ENCODE data around the gene STUM.

Gene STUM

DNA sequence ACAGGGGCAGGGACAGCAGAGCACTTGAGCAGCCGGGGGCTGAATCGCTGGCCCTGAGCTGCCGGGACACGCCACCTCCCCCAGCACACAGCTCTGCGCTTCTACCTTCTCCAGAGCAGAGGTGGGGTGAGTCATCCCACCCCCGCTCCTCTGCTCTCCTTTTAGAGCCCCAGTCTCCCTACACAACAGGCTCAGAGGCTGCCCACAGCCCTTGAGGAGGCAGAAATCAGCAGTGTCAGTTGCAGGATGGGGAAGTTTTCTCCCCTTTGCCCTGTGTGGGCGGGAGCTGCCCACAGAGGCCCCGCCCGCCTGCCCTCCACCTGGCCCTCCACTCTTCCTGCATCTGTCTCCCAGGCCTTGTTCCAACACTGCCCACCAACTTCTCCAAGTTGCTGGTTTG is 94.6 kb downstream of the STUM start:
- peak; percentile 37 for DNase-seq

DNA sequence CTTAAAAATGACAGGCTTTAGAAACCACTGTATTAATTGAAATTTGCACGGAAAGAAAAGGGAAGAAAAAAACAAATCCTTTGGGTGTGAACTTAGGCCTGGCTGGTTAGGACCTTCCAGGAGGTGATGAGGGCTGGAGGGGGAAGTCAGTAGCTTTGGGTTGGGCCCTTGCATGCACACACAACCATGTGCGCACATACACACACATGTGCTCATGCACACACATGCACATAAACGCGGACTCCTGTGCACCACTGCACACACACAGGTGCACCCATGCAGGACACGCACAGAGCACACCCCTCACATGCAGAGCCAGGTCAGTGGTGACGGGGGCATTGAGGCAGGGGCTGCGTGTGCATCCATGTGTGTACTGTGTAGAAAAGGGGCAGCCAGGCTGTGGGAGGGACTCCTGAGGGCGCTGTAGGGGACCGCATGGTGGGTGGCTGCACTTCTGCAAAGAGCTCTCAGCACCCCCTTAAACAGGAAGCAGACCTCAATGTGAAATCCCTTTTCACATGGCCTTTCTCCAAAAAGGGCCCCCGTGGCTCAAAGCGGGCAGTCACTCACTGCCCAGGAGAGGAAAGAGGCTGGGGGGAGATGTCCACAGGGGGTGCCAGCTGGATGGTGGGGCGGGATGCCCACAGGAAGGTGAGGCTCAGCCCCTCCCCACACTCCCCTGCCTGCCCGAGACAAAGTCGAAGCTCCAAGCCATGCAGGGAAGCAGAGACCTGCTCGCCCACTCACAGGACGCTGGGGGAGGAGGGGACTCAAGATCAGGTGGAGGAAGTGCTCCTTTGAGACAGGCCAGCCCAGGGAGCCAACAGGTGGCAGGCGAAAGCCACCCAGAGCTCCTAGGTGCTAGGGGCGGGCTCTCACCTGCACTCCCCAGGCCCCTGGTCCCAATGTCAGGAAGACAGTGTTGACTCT is 95.3 kb downstream of the STUM start:
- DNase-seq, result peak; percentile 42

DNA sequence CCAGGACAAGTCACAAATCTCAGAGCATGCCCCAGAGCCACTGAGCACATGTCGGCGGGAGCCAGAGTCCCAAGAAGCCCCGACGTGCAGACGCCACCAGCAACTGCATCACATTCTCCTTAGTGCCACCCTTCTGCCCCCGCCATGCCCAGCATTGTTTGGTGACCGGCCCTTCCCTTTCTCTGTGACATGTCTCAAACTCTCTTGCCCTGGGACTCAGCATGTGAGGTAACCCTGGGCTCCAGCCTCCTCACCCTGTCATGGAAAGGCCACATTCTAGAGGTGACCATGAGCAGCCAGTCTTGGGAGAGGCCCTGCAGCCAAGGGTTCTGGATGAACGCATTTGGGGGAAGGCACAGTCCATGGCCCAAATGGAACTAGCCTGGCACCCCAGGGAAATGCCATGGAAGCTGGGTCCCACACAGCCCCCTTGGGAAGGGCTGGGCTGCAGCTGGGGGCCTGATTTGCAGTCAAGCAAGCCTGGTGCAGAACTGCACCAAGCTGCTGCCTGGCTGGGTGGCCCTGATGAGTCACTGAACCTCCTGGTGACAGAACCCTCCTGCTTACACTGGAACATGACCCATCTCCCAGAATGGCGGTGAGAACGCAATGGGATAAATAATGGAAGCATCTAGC is 96.1 kb downstream of the STUM start:
- DNase-seq, result no peak

DNA sequence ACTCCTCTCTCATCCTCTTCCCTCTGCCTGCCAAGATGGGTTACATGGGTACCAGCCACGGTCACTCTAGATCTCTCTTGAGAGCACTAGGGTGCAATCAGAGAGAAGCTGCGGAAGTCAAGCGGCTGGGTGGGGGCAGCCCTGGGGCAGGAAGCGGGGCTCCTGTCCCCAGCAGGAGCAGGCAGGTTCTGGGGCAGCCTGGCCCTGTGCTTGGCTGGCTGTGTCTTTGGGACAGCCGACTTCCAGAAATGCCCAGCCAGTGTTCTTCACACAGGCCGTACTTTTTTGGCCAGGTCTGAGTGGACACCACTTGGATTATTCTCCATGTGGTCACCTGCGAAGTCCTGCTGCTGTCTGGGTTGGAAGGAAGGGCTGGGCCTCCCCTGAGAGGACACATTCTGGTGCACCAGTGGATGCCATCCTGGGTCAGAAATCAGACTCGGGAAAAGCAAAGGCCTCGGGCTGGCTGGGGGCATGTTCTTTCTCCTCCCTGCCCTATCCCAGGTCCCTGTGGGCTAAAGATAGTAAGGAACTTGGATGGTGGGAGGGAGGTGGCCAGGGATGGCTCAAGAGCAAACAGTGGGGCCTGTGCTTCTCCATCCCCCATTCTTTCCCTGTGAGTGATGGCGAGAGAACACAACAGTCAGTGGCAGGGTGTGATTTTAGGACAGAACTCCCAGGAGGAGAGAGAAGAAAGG is 96.9 kb downstream of the STUM start:
- DNase-seq, result no peak

DNA sequence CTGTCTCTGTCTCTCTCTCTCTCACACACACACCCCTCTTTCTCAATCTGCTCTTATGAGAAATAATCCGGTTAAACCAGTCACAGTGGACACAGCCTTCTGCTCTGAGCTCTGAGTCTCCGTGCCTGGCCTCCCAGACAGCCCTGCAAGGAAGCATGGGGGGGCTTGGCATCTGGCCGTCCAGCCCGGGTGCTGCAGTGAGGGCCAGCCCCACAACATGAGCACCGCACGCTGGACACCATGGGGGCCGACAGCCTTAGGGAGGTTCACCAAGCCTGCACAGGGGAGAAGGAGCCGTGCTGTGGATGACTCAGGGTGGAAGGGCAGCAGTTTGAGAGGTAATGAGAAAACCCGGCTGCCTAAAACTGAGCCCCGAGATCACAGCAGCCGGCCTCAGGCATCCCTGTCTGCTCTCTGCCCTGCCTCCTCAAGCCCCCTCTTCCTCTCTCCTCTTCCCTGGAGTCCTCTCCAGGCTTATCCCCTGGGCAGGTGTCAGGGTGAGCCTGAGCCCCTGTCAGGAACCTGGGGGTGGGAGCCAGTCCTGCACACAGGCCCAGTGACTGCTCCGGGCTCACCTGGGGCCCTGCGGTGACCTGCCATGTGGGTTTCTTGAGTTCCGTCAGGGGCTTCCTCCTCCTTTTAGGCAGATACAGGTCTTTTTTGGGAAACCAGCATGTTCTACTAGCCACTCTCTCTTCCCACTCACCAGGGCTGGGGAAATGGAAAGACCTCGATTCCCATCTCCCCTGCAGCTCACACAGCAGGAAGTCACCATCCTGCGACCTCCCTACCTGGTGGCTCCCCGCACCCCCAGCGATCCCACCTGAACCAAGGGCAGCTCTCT is 97.7 kb downstream of the STUM start:
- no peak for DNase-seq

DNA sequence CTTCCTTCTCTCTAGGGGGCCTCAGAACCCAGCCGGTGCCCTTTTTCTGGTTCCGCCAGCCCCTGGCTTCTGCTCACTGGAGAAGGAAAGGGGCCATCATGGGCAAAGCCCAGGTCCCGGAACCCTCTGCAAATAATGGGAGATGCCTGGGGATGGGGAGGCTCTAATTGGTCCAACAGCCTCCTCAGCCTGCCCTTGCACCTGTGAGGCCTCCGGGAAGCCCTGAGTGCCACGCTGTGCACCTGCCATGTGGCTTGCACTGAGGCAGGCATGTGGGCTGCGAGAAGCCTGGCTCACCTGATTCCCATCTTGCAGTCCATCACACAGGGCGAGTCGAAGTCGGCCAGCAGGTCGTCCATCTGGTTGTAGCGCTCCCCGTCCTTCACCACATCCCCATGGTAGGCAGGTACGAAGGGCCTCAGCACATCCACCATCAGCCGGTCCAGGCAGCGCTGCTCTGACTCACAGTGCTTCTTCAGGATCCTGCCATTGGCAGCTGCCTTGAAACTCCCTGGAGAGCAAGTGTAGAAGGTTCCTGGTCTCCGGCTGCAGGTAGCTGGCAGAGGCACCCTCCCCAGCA is 98.4 kb downstream of the STUM start:
- no peak for DNase-seq

DNA sequence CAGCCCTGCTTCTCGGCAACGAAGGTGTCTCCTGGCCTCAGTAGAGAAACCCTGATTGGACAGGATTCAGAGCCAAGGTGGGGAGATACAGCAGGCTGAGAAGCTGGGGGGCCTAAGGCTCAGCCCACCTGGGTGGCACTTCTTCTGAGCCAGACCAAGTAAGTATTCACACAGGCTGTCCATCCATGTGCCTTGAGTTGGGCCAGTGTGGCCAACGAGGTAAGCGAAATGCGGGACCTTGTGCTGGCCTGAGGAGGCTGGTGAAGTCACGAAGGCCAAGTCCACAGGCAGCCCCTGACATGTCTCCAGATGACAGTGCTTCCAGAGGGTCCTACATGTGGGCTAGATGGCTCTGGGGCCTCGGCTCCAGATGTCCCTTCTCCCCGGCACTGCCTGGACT is 99.2 kb downstream of the STUM start:
- DNase-seq, result no peak

DNA sequence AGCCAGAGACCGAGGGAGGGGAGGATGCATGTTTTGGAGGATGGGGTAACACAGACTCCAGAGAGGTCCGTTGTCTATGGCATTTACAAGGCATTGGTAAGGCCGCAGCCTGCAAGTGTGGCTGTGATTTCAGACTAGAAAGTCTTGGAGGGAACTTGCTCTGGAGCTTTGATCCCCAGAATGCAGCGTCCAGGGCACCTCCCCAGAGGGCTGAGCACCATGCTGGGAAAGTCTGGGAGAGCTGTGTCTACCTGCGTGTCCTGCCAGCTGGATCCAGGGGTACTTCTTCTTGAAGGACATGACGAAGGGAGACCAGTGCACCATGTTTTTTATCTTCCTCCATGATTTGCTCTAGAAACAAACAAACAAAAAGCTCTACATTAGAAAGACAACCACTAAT is 99.9 kb downstream of the STUM start:
- DNase-seq, result no peak

DNA sequence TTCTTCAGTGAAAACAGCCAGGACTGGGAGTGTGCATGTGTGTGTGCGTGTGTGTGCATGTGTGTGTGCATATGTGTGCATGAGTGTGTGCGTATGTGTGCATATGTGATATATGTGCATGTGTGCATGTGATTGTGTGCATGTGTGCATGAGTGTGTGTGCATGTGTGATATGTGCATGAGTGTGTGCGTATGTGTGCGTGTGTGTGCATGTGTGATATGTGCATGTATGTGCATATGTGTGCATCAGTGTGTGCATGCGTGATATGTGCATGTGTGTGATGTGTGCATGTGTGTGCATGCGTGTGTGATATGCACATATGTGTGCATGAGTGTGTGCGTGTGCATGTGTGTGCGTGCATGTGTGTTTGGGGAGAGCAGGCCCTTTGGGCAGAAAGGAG is 100.7 kb downstream of the STUM start:
- no peak for DNase-seq

DNA sequence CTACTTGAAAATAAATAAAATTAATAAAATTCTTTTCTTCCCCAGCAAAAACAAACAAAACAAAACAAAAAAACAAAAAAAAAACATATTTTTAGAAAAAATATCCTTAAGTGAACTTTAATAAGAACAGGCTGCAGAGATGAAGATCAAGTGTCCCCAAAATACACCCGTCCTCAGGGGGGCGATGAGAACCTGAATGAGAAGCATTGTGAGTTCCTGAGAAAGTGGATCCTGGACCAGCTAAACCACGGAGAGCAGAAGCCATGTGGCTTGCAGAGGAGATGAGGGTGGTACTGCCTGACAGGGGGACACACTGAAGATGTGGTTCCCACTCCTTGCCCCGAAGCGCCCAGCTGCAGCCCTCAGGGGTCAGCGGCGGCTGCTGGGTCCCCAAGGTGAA is 101.2 kb downstream of the STUM start:
- peak; percentile 51 for DNase-seq

DNA sequence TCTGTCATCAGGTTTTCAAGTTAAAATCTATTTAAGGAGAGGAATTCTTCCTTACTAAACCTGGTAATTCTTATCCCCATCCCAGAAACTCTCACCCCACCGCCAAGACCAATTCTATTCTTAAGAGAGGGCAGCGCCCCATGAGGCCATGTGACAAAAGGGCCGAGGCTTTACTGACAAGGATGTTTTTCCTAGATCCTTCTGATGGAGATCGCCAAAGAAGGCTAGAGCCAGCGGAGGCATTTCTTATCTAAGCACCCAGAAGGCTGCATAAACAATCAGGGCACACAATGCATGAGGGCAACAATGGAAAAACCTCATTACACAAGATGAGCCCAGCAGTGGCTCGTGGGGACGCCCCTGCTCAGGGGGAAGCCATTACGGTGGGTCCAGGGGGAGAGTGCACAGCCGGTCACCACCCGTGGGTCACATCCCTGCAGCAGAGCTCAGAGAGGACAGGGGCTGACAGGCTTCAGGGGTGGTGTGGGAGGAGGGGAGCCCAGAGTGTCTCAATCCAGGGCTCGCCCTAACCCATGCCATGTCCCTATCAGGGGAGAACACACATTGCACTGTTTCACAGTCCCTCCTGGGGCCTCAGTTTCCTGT is 101.8 kb downstream of the STUM start:
- no peak for DNase-seq

DNA sequence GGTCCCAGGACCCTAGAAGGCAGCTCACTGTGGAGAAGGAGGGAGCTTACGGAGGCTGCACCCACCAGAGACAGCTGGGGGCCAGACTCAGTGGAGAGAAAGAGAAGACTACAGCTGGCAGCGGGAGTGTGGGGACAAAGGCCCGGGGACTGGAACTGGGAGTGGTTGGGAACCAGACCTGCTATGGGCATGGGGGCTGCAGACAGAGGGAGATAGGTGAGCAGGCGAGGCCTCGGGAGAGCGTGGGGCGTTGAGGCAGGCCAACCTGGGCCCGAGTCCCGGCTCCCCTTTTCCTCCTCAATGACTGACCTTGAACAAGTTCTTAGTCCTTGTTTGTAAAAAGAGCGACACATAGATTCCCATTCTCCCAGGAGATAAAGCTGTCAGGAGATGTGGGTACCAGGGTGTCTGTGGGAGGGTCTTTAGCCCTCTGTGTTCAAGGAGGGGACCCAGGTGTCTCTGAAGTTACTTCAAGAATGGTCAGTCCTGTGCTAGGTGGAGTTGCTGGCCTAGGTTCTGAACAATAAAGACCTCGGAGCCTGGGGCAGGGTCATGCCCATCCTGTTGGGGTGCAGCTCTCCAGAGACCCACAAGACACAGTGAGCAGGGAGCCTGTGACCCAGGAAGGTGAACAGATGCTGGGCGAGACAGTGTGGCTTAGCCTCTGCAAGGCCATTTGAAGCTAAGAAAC is 102.6 kb downstream of the STUM start:
- no peak for DNase-seq

DNA sequence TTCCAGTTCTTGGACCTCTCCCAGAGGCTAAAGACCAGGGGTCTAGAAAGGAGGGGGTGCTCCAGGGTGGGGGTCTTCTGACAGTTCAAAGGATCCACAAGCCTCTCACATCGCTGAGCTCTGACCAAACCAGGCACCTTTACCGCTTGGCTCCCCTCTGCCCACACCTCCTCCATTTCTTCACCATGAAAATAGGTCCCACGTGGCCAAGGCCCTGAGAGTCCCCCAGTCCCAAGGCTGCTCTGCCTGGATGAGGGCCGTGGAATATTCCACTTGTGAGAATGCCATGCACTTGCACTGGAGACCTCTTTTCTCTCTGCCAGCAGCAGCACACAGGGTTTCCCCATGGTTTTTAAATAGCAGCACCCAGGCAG is 103.2 kb downstream of the STUM start:
- no peak for DNase-seq

DNA sequence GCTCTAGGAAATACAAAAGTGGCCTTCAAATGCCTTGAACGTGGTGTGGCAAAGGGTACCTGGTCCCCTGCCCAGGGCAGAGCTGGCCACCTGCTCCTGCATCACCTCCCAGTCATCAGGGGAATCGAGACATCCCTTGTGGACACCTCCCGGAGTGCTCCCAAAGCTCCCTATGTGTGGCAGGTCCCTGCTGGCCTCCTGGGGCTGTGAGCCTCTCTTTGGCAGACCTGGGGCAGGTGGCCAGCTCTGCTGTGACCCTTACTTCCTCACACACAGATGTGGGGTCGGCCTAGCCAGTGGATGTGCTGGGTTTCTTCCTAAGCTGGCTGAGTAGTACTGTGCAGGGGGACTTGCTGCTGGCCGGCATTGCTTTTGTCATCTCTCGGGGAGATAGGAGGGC is 104.0 kb downstream of the STUM start:
- no peak for DNase-seq

DNA sequence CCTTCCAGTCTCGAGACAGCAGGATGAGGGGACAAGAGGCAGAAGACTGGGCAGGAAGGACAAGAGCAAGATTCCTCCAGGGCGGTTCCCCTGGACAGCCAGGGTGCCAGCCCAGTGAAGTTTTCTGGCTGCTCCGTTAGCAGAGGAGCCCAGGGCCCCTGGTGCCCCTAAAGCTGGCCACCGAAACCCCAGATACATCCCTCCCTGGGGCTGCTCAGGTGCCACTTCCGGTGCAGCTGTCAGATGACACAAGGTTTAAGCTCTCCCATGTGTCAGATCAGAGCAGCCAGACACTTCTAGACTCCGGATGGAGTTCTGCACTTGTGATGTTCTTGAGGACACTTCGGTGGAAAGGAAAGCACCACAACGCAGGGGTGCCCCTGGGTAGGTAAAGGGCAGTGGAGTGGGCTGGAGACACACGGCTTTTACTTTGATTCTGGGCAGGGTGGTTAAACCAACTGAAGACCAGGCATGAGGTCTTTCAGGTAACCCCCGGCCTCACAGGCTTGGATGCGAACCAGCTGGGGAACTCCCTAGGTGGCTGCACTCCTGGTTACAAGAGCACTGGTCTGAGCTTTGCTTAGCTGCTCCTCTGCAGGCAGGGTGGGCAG is 104.9 kb downstream of the STUM start:
- DNase-seq, result peak; percentile 79

DNA sequence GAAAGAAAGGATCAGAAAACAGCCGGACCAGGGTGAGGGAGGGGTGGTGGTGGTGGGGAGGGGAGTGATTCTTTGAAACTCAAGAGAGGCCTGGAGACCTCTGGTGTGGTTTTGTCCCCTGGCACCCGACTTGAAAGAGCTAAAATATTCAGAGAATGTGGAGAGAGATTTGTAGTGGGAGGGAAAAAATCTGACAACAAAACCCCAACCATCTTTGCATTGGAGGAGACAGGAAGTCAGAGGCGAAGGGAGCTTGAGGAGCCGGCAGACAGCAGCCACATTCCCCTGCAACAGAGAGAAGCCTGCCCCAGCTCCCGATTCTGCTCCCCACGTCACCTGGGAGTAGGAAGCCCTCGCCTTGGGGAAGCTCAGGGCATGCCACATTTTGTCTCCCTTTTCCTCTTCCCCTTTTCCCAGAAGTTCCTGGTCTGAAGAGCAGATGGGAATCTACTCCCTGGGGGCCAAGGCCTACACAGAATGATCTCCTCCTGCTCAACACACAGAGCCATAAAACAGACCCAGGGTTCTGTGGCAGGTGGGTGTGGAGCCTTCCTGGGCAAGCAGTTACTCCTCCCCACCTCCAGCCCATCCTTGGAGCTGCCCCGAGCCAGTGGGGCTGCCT is 105.6 kb downstream of the STUM start:
- no peak for DNase-seq

DNA sequence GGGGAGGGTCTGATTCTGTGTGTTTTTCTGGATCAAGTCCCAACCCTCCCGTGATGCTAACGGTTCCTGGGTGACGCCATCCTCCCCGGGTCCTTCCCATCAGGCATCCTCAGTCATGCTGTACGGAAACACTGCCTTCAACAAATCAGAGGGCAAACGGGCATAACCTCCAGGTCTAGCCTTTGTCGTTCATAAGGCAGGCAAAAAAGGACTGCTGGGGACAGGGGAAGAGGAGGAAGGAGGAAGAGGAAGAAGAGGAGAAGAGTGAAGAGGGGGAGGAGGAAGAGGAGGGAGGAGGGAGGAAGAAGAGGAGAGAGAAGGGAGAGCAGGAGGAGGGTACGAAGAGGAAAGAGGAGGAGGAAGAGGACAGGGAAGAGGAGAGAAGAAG is 106.1 kb downstream of the STUM start:
- no peak for DNase-seq

DNA sequence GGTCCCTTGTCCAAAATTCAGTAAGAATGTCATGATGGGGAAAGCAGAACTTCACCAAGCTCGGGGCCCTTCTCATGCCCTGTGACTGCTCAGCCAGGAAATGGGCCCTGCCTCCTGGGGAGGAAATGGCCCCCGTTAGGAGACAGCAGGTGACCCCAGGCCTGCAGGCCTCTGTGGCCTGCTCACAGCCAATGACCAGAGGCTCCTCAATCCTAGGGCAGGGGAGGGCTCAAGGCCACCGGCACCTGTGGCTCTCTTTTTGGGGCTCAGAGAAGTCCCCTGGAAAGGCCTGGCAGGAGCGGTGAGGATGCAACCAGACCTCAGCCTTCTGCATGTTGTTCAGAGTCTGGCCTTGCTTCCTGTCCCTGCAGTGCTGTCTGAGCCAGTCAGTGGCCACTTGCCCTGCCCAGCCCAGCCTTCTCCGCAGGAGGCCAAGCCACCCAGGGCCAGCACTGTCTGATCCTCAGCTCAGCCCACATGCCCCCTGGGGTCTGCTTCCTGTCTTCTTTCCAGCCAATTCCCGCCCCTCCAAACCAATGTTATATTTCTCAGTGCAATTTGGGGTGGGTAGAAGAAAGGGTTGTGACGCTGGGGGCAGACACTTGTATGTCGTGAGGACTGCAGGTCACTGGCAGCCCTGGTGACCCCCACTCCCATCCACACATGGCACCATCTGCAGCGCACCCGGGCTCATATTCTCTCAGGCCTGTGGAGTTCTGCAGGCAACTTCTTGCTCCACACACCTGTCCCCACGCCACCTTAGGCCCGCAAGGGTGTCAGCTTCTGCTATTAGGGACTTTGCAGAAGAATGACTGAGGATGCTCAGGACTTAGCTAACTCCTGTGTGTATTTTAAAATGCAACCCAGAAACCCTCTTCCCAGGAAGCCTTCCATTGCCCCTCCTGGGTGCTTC is 106.9 kb downstream of the STUM start:
- no peak for DNase-seq

DNA sequence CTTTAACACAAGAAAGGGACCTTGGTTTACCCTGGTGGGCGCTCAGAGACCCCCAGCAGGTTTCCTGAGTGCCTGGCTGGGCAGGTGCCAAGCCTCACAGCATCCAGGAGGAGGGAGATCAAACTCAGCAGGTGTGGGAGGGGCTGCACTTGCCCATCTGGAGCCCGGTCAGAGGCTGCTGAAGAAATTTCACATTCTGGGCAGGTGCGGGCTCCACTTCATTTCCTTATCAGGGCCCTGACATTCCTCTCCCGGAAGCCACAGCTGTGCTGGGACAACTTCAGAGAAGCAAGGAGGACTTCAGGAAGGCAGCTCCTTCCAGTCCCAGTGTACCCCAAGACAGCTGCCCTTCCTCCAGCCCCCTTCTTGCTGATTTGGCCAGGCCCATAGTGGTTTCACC is 107.6 kb downstream of the STUM start:
- DNase-seq, result no peak

All from CD4-positive, alpha-beta T cell treated with Interleukin-12 subunit alpha and Interleukin-12 subunit beta, for 1 hour (primary cell).